ENCODE data around the gene DLX1. TPM values are rescaled to one million over a fixed set of nuclear protein-coding genes. Genes with fewer than 3 reads are reported as not detected.

The DLX1 gene
- total and polyA plus RNA-seq, 2 experiments from 2014 or later, result 3.8 to 9.5 TPM

DNA sequence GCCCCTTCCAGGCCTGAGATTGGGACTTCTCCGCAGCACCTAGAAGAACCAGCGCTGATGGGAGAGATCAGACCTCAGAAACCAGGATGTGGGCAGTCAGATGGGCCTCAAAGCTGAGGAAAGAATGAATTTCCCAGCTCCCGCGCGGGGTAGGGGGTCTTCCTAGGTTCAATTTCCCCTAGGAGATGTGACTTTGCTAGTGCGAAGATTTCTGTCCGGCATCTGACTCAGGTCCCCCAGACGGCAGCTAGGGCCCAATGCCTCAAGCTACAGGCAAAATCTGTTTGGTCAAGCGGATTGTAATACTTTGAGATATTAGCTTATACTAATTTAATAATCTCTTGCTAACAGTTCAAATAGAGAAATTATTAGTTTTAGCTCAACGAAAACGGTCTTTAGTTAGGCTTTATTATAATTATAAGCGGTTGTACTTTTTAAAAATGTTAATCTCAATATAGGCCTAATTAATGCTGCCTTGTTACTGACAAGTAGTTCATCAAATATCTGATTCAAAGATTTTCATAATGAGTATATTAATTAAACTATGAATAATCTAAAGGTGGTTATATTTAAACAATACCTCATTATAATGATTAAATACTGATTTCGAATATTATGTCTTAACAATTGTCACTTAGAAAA is 5.8 kb downstream of the DLX1 start:
- no peak overlapping the region for H3K27ac ChIP-seq
- in situ Hi-C loops (cut with MboI), result no loop called here
- WGBS, 2 experiments (ENCODE audit: low coverage in 1 of 2, low lambda C conversion rate in 2 of 2, missing lambda C conversion rate in 2 of 2), result 59 to 65% methylated on average over 12 to 13 of the region's 13 CpGs
- no peaks in the 10 kb centered on the region for H3K36me3 ChIP-seq (ENCODE audit: low read depth)
- H2AFZ ChIP-seq, result no peak overlapping the region
- peaks cover 5% of the 10 kb centered on the region; the same call in 1 of the 2 replicates for H3F3A ChIP-seq (ENCODE audit: insufficient read depth)
- no peak for TF ChIP-seq EZH2phosphoT487 (IDR thresholded peaks at IDR 0.05; ENCODE audit: insufficient read depth, low read depth)
- TF ChIP-seq EZH2 (IDR thresholded peaks at IDR 0.05; ENCODE audit: insufficient read depth, poor library complexity, severe bottlenecking), result no peak
- no peaks in the 10 kb centered on the region for H3K9me2 ChIP-seq (ENCODE audit: insufficient read depth)
- no peaks in the 10 kb centered on the region for H3K9me3 ChIP-seq (ENCODE audit: low read depth)
- H4K20me1 ChIP-seq (ENCODE audit: insufficient read depth), result no peaks in the 10 kb centered on the region
- H3K27me3 ChIP-seq (replicated peaks; ENCODE audit: insufficient read depth), result peaks cover 11% of the 10 kb centered on the region; the same call in 1 of the 2 replicates
- peaks cover 11% of the 10 kb centered on the region; the same call in 1 of the 2 replicates for H3K4me1 ChIP-seq (ENCODE audit: insufficient read depth)
- peaks cover 35% of the 10 kb centered on the region for H3K79me2 ChIP-seq (ENCODE audit: insufficient read depth)
- H3K9ac ChIP-seq, result no peak overlapping the region
- H3K4me3 ChIP-seq, result no peak overlapping the region
- DNase-seq, result no peak
- no peak overlapping the region for H3K4me2 ChIP-seq (ENCODE audit: unreplicated experiment)

DNA sequence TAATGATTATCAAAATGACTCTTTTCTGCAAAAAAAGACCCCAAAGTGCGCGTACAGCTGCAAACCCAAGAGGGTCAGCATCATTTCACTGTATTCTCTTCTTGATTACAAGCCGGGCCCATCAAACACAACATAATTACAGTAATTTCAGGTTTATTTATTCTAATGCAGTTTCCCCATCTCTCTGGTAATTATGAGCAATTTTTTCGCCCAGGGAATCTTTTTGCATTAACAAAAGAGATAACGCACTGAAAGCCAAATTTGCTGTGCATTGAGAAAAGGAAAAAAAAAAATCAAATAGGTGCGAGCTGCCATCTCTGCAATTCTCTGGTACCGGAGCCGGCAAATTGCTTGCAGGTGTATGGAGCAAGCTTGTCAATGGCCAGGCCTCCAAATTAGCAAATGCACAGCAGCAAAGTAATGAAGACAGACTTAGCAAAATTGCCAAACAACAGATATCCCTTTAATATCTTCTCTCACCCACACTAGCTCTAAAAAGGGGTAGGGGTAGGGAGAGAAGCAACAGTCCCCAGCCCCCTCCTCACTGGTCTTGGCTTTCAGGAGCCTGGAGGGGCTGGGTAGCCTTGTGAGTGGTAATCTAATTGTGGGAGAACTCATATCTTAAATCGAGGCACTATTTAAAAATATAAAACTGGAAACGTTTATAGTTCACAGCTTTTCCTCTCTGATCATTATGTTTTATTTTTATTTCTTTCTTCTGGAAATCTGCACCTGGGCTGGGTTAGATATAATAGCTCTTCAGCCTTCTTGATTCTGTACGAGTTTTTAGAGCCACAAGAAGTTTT is 6.7 kb downstream of the DLX1 start:
- H3K9me2 ChIP-seq (ENCODE audit: insufficient read depth), result no peaks in the 10 kb centered on the region
- no peak overlapping the region for H3K4me2 ChIP-seq (ENCODE audit: unreplicated experiment)
- in situ Hi-C loops (cut with MboI), result no loop called here
- no peak overlapping the region for H2AFZ ChIP-seq
- TF ChIP-seq EZH2phosphoT487 (IDR thresholded peaks at IDR 0.05; ENCODE audit: insufficient read depth, low read depth) (no peak), EZH2 (IDR thresholded peaks at IDR 0.05; ENCODE audit: insufficient read depth, poor library complexity, severe bottlenecking) (no peak)
- no peak for DNase-seq
- 74 to 76% methylated on average over 11 of the region's 11 CpGs for WGBS, 2 experiments (ENCODE audit: low coverage in 1 of 2, low lambda C conversion rate in 2 of 2, missing lambda C conversion rate in 2 of 2)
- H3K9me3 ChIP-seq (ENCODE audit: low read depth), result no peaks in the 10 kb centered on the region
- H3K9ac ChIP-seq, result no peak overlapping the region
- no peaks in the 10 kb centered on the region for H3K36me3 ChIP-seq (ENCODE audit: low read depth)
- H3K27me3 ChIP-seq (replicated peaks; ENCODE audit: insufficient read depth), result peaks cover 11% of the 10 kb centered on the region; the same call in 1 of the 2 replicates
- H3F3A ChIP-seq (ENCODE audit: insufficient read depth), result peaks cover 5% of the 10 kb centered on the region; the same call in 1 of the 2 replicates
- peaks cover 18% of the 10 kb centered on the region for H3K4me1 ChIP-seq (ENCODE audit: insufficient read depth)
- no peak overlapping the region for H3K27ac ChIP-seq
- H3K79me2 ChIP-seq (ENCODE audit: insufficient read depth), result peaks cover 27% of the 10 kb centered on the region
- no peaks in the 10 kb centered on the region for H4K20me1 ChIP-seq (ENCODE audit: insufficient read depth)
- no peak overlapping the region for H3K4me3 ChIP-seq

DNA sequence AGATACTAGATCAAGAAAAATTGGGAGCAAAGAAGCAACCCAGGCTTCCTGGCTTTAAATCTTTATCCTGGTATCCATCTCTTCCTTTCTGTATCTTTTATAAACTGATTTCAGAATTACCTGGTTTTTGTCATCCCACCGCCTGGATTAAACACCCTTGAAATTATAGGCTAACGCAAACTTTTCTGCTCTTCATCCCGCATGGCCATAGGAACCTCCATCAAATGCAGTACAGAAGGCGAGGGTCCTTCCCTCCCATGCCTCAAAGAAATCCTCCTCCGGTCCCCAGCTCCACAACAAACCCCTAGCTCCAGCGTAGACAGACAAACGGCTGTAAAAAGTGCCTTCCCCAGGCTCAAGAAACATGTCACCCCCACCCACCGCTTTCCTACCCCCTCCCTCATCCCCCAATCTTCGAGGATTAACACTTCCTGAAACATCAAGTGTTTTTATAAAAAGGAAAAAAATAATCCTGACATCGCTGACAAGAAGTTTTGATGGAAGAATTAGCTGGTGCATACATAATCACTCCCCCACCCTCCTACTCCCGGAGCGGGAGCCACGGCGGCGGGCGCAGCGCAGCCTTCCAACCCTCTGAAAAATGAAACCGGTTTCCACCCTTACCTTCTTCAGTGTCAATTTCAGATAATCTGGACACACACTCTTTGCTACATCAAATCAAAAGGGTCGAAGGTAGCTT is 7.6 kb downstream of the DLX1 start:
- H3F3A ChIP-seq (ENCODE audit: insufficient read depth), result peaks cover 12% of the 10 kb centered on the region
- DNase-seq, result no peak
- H3K4me2 ChIP-seq (ENCODE audit: unreplicated experiment), result peak overlapping the region; percentile 99
- H3K9me3 ChIP-seq (ENCODE audit: low read depth), result no peaks in the 10 kb centered on the region
- no peak overlapping the region for H3K27ac ChIP-seq
- peaks cover 25% of the 10 kb centered on the region for H3K4me1 ChIP-seq (ENCODE audit: insufficient read depth)
- H4K20me1 ChIP-seq (ENCODE audit: insufficient read depth), result no peaks in the 10 kb centered on the region
- no peaks in the 10 kb centered on the region for H3K9me2 ChIP-seq (ENCODE audit: insufficient read depth)
- H3K36me3 ChIP-seq (ENCODE audit: low read depth), result no peaks in the 10 kb centered on the region
- H3K79me2 ChIP-seq (ENCODE audit: insufficient read depth), result peaks cover 18% of the 10 kb centered on the region
- 0 out of 2 replicates have a peak overlapping the region, but pooled peaks have one; percentile 9 for H2AFZ ChIP-seq
- peaks cover 11% of the 10 kb centered on the region; the same call in 1 of the 2 replicates for H3K27me3 ChIP-seq (replicated peaks; ENCODE audit: insufficient read depth)
- H3K9ac ChIP-seq, result no peak overlapping the region
- H3K4me3 ChIP-seq, result no peak overlapping the region
- 41 to 42% methylated on average over 15 to 19 of the region's 19 CpGs for WGBS, 2 experiments (ENCODE audit: low coverage in 1 of 2, low lambda C conversion rate in 2 of 2, missing lambda C conversion rate in 2 of 2)
- in situ Hi-C loops (cut with MboI), result no loop called here
- no peak for TF ChIP-seq EZH2phosphoT487 (IDR thresholded peaks at IDR 0.05; ENCODE audit: insufficient read depth, low read depth)
- no peak for TF ChIP-seq EZH2 (IDR thresholded peaks at IDR 0.05; ENCODE audit: insufficient read depth, poor library complexity, severe bottlenecking)

Data from GM23248 (cell line).